Measurements from ENCODE around the gene KLK2.

GRCh38 chr19:50833802-50834167 lies 39.5 kb upstream of the KLK2 start:
- TF ChIP-seq POLR2A (IDR thresholded peaks at IDR 0.05; ENCODE audit: control extremely low read depth in 1 of 2, low read depth in 2 of 2, low read length in 2 of 2) (no peak), CTCF (IDR thresholded peaks at IDR 0.05; ENCODE audit: control extremely low read depth in 1 of 3, insufficient read depth in 1 of 3, low read depth in 1 of 3, low read length in 3 of 3) (no peak)
